MG63 (cell line): Measurements from ENCODE around the gene GNG3. TPM values are rescaled to one million over a fixed set of nuclear protein-coding genes. Genes with fewer than 3 reads are reported as not detected.

ENCODE experiments used
- total RNA-seq: library from RNA; depleted of rRNA; stranded (reverse); fragments of >200 nt; shearing (Covaris generic); gene quantifications from 2 replicates; pipeline ENCODE4 v1.2.3, GENCODE V29; 2014; ENCODE audit warnings: low replicate concordance; rRNA removed

GNG3 gene
- total RNA-seq, 1 experiment from 2014 or later = not detected

Other genes starting within 250 kb of the GNG3 start
- gene AHNAK, start 160.9 kb upstream of the GNG3 start, total RNA-seq = 110 and 122 TPM in 2 replicates
- 2,571 and 3,577 TPM in 2 replicates for gene EEF1G, start 133.8 kb upstream of the GNG3 start, total RNA-seq
- gene TUT1, start 116.2 kb upstream of the GNG3 start, total RNA-seq = 11.1 and 20.3 TPM in 2 replicates
- gene MTA2, start 105.8 kb upstream of the GNG3 start, total RNA-seq = 84.9 and 117 TPM in 2 replicates
- gene EML3, start 94.9 kb upstream of the GNG3 start, total RNA-seq = 18.1 and 20.9 TPM in 2 replicates
- 2.5 and 8.5 TPM in 2 replicates for gene ROM1, start 94.4 kb upstream of the GNG3 start, total RNA-seq
- 24.6 and 32.9 TPM in 2 replicates for gene B3GAT3, start 85.7 kb upstream of the GNG3 start, total RNA-seq
- gene GANAB, start 61.1 kb upstream of the GNG3 start, total RNA-seq = 496 and 667 TPM in 2 replicates
- gene INTS5, start 54.4 kb upstream of the GNG3 start, total RNA-seq = 8.0 and 22.8 TPM in 2 replicates
- gene C11orf98, start 42.5 kb upstream of the GNG3 start, total RNA-seq = 64.8 and 73.5 TPM in 2 replicates
- 10.9 and 14.9 TPM in 2 replicates for gene CSKMT, start 42.4 kb upstream of the GNG3 start, total RNA-seq
- gene UQCC3, start 36.0 kb upstream of the GNG3 start, total RNA-seq = 16.4 and 22.2 TPM in 2 replicates
- 4.7 and 9.8 TPM in 2 replicates for gene LBHD1, start 35.4 kb upstream of the GNG3 start, total RNA-seq
- 85.5 and 147 TPM in 2 replicates for gene UBXN1, start 28.6 kb upstream of the GNG3 start, total RNA-seq
- 1.4 and 2.3 TPM in 2 replicates for gene LRRN4CL, start 18.1 kb upstream of the GNG3 start, total RNA-seq
- gene BSCL2, start 252 bp upstream of the GNG3 start, total RNA-seq = 57.4 and 185 TPM in 2 replicates
- 2.1 and 4.5 TPM in 2 replicates for gene HNRNPUL2, start 19.8 kb downstream of the GNG3 start, total RNA-seq
- 31.8 and 42.3 TPM in 2 replicates for gene TTC9C, start 20.8 kb downstream of the GNG3 start, total RNA-seq
- 8.5 and 19.1 TPM in 2 replicates for gene ZBTB3, start 46.5 kb downstream of the GNG3 start, total RNA-seq
- 77.9 and 85.4 TPM in 2 replicates for gene POLR2G, start 53.9 kb downstream of the GNG3 start, total RNA-seq
- 22.9 and 28.7 TPM in 2 replicates for gene TAF6L, start 63.7 kb downstream of the GNG3 start, total RNA-seq
- gene TMEM179B, start 79.7 kb downstream of the GNG3 start, total RNA-seq = 27.5 and 46.6 TPM in 2 replicates
- gene TMEM223, start 84.3 kb downstream of the GNG3 start, total RNA-seq = 13.8 and 32.0 TPM in 2 replicates
- gene NXF1, start 97.8 kb downstream of the GNG3 start, total RNA-seq = 5.4 and 15.6 TPM in 2 replicates
- gene STX5, start 124.4 kb downstream of the GNG3 start, total RNA-seq = 28.0 and 42.3 TPM in 2 replicates
- gene TEX54, start 125.2 kb downstream of the GNG3 start, total RNA-seq = not detected in 2 replicates
- 135 and 139 TPM in 2 replicates for gene WDR74, start 131.9 kb downstream of the GNG3 start, total RNA-seq
- gene SLC3A2, start 173.2 kb downstream of the GNG3 start, total RNA-seq = 545 and 579 TPM in 2 replicates
- 0.22 and 1.3 TPM in 2 replicates for gene CHRM1, start 213.7 kb downstream of the GNG3 start, total RNA-seq